HepG2 (cell line): ENCODE data around the gene R3HCC1L. TPM values are rescaled to one million over a fixed set of nuclear protein-coding genes. Genes with fewer than 3 reads are reported as not detected.
"Not testable (repeated sequence)": the region's sequence is repeated elsewhere in the genome, so short reads cannot be mapped to it uniquely, and the experiment has no call there.

Source experiments
- ATAC-seq: fragments of 200-7000 bp; cut with Tn5 transposase; 3 replicates; pipeline ENCODE4 v1.9.1; 2020; ENCODE audit warnings: mild to moderate bottlenecking, moderate library complexity
- BruUV-seq: library from RNA; stranded (reverse); fragments of 400-500 nt; replicated peaks from 2 replicates; lab custom pipeline; 2021; lab: Mats Ljungman, UMichigan
- CTCF ChIA-PET: fragments of 300-600 bp; formaldehyde crosslinking; extraction: SDS; loops from one replicate; lab custom pipeline; 2021; ENCODE audit warnings: low total read pairs, inconsistent platforms, low intra/inter-chr PET ratio; lab: Yijun Ruan, JAX
- POLR2A ChIA-PET: fragments of 350-600 bp; sonication (Branson Sonifier 250); formaldehyde crosslinking; loops from one replicate; lab custom pipeline; 2020; ENCODE audit warnings: antibody characterized with exemption, inconsistent platforms; lab: Yijun Ruan, JAX
- DNase-seq: peaks from one replicate; pipeline ENCODE4 v3.0.0-alpha.2; 2015; ENCODE audit warnings: low spot score
- FAIRE-seq: peaks from 3 replicates; lab custom pipeline; 2011; peaks lifted over from hg19 to GRCh38; lab: Jason Lieb, UNC
- H2AFZ ChIP-seq: one replicate; pipeline ENCODE4 v1.6.1; 2011; ENCODE audit warnings: low read length, inconsistent platforms
- H3K27ac ChIP-seq: fragments of 300-600 bp; 3 replicates; pipeline ENCODE4 v1.8.0; 2011; ENCODE audit warnings: mixed run types, mild to moderate bottlenecking, mixed read lengths, low read length, inconsistent platforms; ENCODE audit not compliant: insufficient read depth; ENCODE audit errors: extremely low read length
- H3K27me3 ChIP-seq, 2 experiments: fragments of 200-600 bp in 1 of 2; 2 replicates in 1 of 2; 3 replicates in 1 of 2; pipeline versions ENCODE4 v1.6.0 to v1.8.0; 2011; ENCODE audit warnings: low read length in 2 of 2, mild to moderate bottlenecking in 2 of 2, moderate library complexity in 2 of 2, inconsistent platforms in 1 of 2; ENCODE audit not compliant: insufficient read depth in 2 of 2, control insufficient read depth in 1 of 2
- H3K36me3 ChIP-seq, 2 experiments: fragments of 200-600 bp in 1 of 2; replicated peaks in 1 of 2; 2 replicates in 1 of 2; 3 replicates in 1 of 2; pipeline versions ENCODE4 v1.5.1 to v1.8.0; 2011; ENCODE audit warnings: low read length in 2 of 2, inconsistent platforms in 1 of 2; ENCODE audit not compliant: insufficient read depth in 2 of 2, control insufficient read depth in 1 of 2
- H3K4me1 ChIP-seq: 2 replicates; pipeline ENCODE4 v1.5.1; 2012; ENCODE audit warnings: low read length, inconsistent platforms; ENCODE audit not compliant: insufficient read depth
- H3K4me2 ChIP-seq: 2 replicates; pipeline ENCODE4 v1.6.0; 2011; ENCODE audit warnings: low read depth, low read length, inconsistent platforms
- H3K4me3 ChIP-seq, 3 experiments: fragments of 200-600 bp in 1 of 3; sonication (generic), shearing (Covaris generic) in 1 of 3; replicated peaks in 1 of 3; 2 replicates each; pipeline ENCODE4 v1.5.1; 2011 to 2016; ENCODE audit warnings: low read length in 3 of 3, inconsistent platforms in 2 of 3, low read depth in 2 of 3, mild to moderate bottlenecking in 2 of 3, control low read depth in 1 of 3, mixed read lengths in 1 of 3; ENCODE audit not compliant: insufficient read depth in 1 of 3
- H3K79me2 ChIP-seq: one replicate; pipeline ENCODE4 v1.6.1; 2011; ENCODE audit warnings: low read length, inconsistent platforms; ENCODE audit not compliant: insufficient read depth
- H3K9ac ChIP-seq: 2 replicates; pipeline ENCODE4 v1.6.0; 2011; ENCODE audit warnings: mild to moderate bottlenecking, low read depth, low read length, inconsistent platforms; ENCODE audit not compliant: insufficient read depth
- H3K9me3 ChIP-seq: 2 replicates; pipeline ENCODE4 v1.5.1; 2012; ENCODE audit warnings: mild to moderate bottlenecking, low read length
- H4K20me1 ChIP-seq: 2 replicates; pipeline ENCODE4 v1.6.0; 2011; ENCODE audit warnings: inconsistent platforms, mild to moderate bottlenecking, low read length, moderate library complexity; ENCODE audit not compliant: insufficient read depth
- BRD4 ChIP-seq: sonication (generic); formaldehyde crosslinking; IDR thresholded peaks from 2 replicates; pipeline ENCODE4 v1.4.0; 2020; ENCODE audit warnings: missing genetic modification reagents
- DNMT3B ChIP-seq: conservative IDR thresholded peaks from 2 replicates; pipeline ENCODE4 v1.6.1; 2016; ENCODE audit warnings: missing biosample characterization, control low read depth
- NCOA5 ChIP-seq: sonication (generic); formaldehyde crosslinking; IDR thresholded peaks from 2 replicates; pipeline ENCODE4 v1.4.0; 2020; ENCODE audit warnings: missing genetic modification reagents
- SRSF4 ChIP-seq: fragments of 200-400 bp; formaldehyde crosslinking; IDR thresholded peaks from one replicate; pipeline ENCODE4 v1.6.1; 2018; ENCODE audit warnings: mild to moderate bottlenecking, low read depth, low read length, moderate library complexity; ENCODE audit not compliant: poor library complexity, severe bottlenecking
- TAF1 ChIP-seq: sonication (generic); formaldehyde crosslinking; IDR thresholded peaks from 2 replicates; pipeline ENCODE4 v1.4.0; 2020; ENCODE audit warnings: missing genetic modification reagents
- WGBS: methylation state at CpG from one replicate; pipeline ENCODE4 v1.1.6; 2017; ENCODE audit warnings: low lambda C conversion rate; 5-methylcytosine and 5-hydroxymethylcytosine counted together
- in situ Hi-C: cut with HindIII; loops from 2 replicates; pipeline ENCODE4 v1.10.0; 2017; ENCODE audit warnings: low pct_unique_long_range_greater_than_20kb; ENCODE audit not compliant: extremely low pct_ligation_motif_present
- intact Hi-C: fragments of 100-400 bp; cut with micrococcal nuclease; formaldehyde crosslinking; loops from one replicate; pipeline ENCODE4 v1.10.0; 2022; ENCODE audit not compliant: unreplicated experiment
- polyA plus RNA-seq, 8 experiments: library from polyadenylated mRNA; depleted of rRNA in 3 of 8; stranded (reverse) in 7 of 8; unstranded in 1 of 8; fragments of >200 nt; fragmentation: Illumina TruSeq in 4 of 8; extraction: Trizol in 4 of 8; gene quantifications; 2 replicates each; pipeline versions ENCODE4 v1.2.1 to v1.2.3, GENCODE V29; 2011 to 2016; ENCODE audit warnings: low read depth in 4 of 8, missing spikeins in 1 of 8, mixed read lengths in 1 of 8; ENCODE audit not compliant: insufficient read depth in 1 of 8
- total RNA-seq, 5 experiments: library from RNA; depleted of rRNA; stranded (reverse); fragments of >200 nt; fragmentation: Illumina TruSeq; extraction: Trizol; gene quantifications; 2 replicates each; pipeline ENCODE4 v1.2.3, GENCODE V29; 2016; ENCODE audit warnings: low read depth in 1 of 5
- TF ChIP-seq, protein P1 (sequence below), 2 experiments: fragments of 450-650 bp in 1 of 2; sonication (generic) in 1 of 2; formaldehyde crosslinking in 1 of 2; IDR thresholded peaks; 2 replicates each; pipeline versions ENCODE4 v1.6.1 to v1.8.0; 2016 to 2022; ENCODE audit warnings: antibody characterized with exemption in 1 of 2, mild to moderate bottlenecking in 1 of 2, missing genetic modification reagents in 1 of 2

R3HCC1L gene
- total and polyA plus RNA-seq, 2 of the 13 experiments (the other 11 are each of a cell fraction or from before 2014, with no cell fraction given): 6.5 to 12.2 TPM

GRCh38 chr10:98182351-98182915 is 48.0 kb downstream of the R3HCC1L start:
- H3K79me2 ChIP-seq: not testable (repeated sequence)

DNA sequence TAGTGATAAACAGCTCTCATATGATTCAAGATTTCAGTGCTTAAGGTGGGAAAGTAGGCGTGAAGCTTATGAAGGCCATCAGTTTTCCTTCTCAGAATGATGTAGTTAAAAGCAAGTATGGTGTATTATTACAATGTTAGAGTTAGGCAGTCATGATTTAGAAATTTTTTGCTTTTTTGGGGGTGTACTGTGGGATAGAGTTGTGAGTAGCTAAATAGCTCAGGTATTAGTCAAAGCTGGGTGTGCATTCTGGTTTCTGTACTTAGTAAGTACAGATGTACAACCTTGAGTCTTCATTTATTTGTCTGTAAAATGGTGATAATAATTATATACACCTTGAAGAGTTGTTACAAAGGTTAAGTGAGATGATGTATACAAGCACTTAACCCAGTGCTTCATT is 52.2 kb downstream of the R3HCC1L start:
- Histone ChIP-seq H3K27me3 (no peaks in the 10 kb centered on the region), H3K4me3 (no peak overlapping the region), H3K4me1 (no peaks in the 10 kb centered on the region), H3K9me3 (no peaks in the 10 kb centered on the region), H2AFZ (no peak overlapping the region), H3K79me2 (no peaks in the 10 kb centered on the region), H3K27ac (no peak overlapping the region), H3K4me2 (no peak overlapping the region), H3K36me3 (peaks cover 3 to 8% of the 10 kb centered on the region in 2 experiments; a peak in 1 of 5 replicates), H4K20me1 (no peaks in the 10 kb centered on the region), H3K9ac (no peak overlapping the region)
- intact Hi-C loops (no loop called here), in situ Hi-C loops (no loop called here)
- no peak for DNase-seq
- ATAC-seq: no peak
- WGBS: 96% methylated on average over 1 of the region's 1 CpG
- POLR2A ChIA-PET: no interaction called here
- BruUV-seq: no TSS peak
- CTCF ChIA-PET: no interaction called here
- no peak for FAIRE-seq
- TF ChIP-seq, protein P1, sequence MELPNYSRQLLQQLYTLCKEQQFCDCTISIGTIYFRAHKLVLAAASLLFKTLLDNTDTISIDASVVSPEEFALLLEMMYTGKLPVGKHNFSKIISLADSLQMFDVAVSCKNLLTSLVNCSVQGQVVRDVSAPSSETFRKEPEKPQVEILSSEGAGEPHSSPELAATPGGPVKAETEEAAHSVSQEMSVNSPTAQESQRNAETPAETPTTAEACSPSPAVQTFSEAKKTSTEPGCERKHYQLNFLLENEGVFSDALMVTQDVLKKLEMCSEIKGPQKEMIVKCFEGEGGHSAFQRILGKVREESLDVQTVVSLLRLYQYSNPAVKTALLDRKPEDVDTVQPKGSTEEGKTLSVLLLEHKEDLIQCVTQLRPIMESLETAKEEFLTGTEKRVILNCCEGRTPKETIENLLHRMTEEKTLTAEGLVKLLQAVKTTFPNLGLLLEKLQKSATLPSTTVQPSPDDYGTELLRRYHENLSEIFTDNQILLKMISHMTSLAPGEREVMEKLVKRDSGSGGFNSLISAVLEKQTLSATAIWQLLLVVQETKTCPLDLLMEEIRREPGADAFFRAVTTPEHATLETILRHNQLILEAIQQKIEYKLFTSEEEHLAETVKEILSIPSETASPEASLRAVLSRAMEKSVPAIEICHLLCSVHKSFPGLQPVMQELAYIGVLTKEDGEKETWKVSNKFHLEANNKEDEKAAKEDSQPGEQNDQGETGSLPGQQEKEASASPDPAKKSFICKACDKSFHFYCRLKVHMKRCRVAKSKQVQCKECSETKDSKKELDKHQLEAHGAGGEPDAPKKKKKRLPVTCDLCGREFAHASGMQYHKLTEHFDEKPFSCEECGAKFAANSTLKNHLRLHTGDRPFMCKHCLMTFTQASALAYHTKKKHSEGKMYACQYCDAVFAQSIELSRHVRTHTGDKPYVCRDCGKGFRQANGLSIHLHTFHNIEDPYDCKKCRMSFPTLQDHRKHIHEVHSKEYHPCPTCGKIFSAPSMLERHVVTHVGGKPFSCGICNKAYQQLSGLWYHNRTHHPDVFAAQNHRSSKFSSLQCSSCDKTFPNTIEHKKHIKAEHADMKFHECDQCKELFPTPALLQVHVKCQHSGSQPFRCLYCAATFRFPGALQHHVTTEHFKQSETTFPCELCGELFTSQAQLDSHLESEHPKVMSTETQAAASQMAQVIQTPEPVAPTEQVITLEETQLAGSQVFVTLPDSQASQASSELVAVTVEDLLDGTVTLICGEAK (IDR thresholded peaks at IDR 0.05): no peak
- TF ChIP-seq, protein P1 (CRISPR knock-in tag; IDR thresholded peaks at IDR 0.05): no peak
- TF ChIP-seq NCOA5 (CRISPR knock-in tag): no peak
- no peak for TF ChIP-seq BRD4 (CRISPR knock-in tag)
- no peak for TF ChIP-seq SRSF4
- TF ChIP-seq DNMT3B (CRISPR knock-in tag): no peak
- TF ChIP-seq TAF1: no peak

More at GRCh38 chr10:98182351-98182915, 48.0 kb downstream of the R3HCC1L start:
- intact Hi-C loops, POLR2A ChIA-PET, H2AFZ ChIP-seq, H3K27ac ChIP-seq, DNase-seq, H3K4me1 ChIP-seq, ATAC-seq, H3K9ac ChIP-seq, BruUV-seq, in situ Hi-C loops, H3K4me2 ChIP-seq, H3K9me3 ChIP-seq, H3K27me3 ChIP-seq, CTCF ChIA-PET, H4K20me1 ChIP-seq, FAIRE-seq, H3K4me3 ChIP-seq, H3K36me3 ChIP-seq: not testable (repeated sequence)
- WGBS: 100% methylated on average over 8 of the region's 14 CpGs
